IPS-NIHi11 (cell line): ENCODE data around the gene HP.

Source experiments
- DNase-seq: peaks from one replicate; pipeline ENCODE4 v3.0.0; 2012; ENCODE audit warnings: mixed read lengths, low spot score

Gene HP

GRCh38 chr16:72091217-72091616 lies 36.9 kb downstream of the HP start:
- no peak for DNase-seq

- DNase-seq, result no peak
These were observed 38.6 kb downstream of the HP start for GRCh38 chr16:72092832-72093447.

DNA sequence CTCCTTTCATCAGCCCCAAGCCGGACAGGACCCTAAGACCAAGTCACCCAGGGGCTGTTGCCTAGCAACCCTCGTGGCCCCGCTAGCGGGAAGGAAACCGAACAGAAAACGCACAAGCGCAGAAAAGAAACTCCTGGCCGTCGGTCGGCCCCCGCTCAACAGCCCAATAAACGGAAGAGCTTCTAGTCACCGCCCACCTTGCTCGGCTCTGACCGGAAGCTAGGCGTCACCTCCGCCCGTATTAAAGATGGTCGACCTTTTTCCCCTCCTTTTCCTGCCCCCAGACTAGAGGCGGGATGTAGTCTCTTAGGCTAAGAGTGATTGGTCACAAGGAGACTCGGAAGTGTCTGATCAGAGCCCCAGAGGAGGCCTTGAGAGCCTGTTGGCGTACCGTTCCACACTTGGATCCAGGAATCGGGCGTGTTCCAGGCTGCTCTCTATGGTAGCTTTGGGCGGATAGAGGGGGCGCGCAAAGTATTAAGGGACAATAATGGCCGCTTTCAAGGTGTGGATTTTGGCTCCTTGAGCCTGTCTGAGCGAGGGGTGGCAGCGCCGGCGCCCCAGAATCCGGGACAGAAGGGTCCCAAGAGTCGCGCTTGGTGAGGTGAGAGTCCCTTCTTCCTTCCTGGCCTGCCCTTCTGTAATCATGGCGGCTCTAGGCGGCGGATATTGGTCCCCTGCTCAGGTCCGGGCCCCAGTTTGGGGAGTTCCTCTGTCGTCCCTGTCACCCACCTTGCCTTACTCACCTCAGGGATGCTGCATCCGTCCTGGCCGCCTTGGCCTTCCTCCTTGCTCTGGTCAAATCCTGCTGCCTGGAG lies 39.4 kb downstream of the HP start, which contains the start of the genes DHX38 and TXNL4B:
Gene DHX38 (plus strand): TSS at position 400 of the 818 bp plus-strand sequence. CDS start 2,311 bp downstream, outside the sequence.
Gene TXNL4B (minus strand): TSS at position 173 of the 818 bp plus-strand sequence. CDS start 2,871 bp downstream, outside the sequence.
- peak; percentile 97 for DNase-seq

GRCh38 chr16:72094266-72094610 lies 39.9 kb downstream of the HP start:
- DNase-seq, result peak; percentile 19

DNA sequence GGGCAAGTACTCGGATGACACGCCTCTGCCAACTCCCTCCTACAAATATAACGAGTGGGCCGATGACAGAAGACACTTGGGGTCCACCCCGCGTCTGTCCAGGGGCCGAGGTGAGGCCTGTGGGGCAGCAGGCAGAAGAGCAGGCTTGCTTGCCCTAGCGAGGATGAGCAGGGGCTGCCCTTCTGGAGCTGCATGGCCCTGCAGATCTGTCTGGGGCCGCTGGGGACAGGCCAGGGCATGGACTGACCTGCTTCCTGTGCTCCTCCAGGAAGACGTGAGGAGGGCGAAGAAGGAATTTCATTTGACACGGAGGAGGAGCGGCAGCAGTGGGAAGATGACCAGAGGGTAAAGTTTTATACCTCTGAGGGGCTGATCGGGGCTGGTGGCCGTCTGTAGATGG lies 44.6 kb downstream of the HP start:
- no peak for DNase-seq

DNA sequence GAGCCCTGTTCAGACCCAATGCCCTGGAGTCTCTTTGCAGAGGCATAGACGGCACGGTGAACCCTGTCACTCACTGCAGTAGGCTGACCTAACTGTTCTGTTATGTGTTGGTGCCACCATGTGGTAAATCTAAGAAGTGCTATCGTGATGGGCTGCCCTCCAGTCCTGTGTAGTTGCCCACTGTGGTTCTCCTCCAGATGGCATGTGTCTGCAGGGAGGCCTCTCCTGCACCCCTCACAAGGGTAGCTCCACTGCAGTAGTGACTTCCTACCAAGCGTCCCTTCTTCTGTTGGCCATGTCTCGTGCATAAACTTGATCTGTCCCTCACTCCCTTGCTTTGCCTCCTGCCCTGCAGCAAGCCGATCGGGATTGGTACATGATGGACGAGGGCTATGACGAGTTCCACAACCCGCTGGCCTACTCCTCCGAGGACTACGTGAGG lies 45.1 kb downstream of the HP start:
- DNase-seq, result peak; percentile 78

GRCh38 chr16:72101195-72101594 lies 46.9 kb downstream of the HP start:
- DNase-seq, result no peak

DNA sequence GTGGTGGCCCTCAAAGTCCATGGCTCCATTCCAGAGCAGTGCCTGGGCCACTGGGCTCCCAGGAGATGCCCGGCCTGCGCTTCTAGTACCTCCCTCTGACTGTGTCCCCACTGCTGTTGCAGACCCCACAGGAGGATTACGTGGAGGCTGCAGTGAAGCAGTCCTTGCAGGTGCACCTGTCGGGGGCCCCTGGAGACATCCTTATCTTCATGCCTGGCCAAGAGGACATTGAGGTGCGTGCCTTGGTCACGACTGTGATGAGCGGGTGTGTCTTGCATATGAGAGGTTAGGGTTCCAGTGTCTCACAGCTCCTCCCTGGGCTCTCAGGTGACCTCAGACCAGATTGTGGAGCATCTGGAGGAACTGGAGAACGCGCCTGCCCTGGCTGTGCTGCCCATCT lies 50.6 kb downstream of the HP start:
- no peak for DNase-seq

- no peak for DNase-seq
These were observed 51.7 kb downstream of the HP start for GRCh38 chr16:72105978-72106377.

DNA sequence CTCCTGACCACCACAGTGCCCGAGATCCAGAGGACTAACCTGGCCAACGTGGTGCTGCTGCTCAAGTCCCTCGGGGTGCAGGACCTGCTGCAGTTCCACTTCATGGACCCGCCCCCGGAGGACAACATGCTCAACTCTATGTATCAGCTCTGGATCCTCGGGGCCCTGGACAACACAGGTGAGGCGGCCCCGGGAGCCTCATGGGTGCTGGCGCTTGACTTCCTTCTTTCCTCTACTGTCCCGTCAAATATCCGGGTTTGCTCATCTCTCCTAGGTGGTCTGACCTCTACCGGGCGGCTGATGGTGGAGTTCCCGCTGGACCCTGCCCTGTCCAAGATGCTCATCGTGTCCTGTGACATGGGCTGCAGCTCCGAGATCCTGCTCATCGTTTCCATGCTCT lies 53.1 kb downstream of the HP start:
- DNase-seq, result no peak

DNA sequence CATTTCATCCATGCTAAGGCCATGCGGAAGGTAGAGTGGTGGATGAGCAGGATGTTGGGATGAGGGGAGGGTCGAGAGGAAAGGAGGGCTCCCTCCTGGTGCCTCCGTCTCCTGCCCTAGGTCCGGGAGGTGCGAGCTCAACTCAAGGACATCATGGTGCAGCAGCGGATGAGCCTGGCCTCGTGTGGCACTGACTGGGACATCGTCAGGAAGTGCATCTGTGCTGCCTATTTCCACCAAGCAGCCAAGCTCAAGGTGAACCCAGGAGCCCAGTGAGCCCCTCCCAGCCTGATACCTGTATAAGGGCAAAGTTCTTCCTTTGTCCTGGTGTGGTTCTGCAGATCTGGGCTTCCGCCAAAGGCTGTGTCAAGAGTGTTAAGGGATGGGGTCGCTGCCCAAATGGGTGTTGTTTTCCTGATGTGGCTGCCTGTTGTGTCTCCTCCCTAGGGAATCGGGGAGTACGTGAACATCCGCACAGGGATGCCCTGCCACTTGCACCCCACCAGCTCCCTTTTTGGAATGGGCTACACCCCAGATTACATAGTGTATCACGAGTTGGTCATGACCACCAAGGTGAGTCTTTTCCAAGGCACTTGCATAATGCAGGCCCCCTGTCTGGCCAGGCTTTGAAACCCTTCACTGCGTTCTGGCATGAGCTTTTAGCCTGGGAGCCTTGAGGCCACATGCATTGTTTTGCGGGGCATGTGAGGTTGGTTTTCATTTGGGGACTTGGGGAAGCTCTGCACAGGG lies 54.2 kb downstream of the HP start:
- no peak for DNase-seq

DNA sequence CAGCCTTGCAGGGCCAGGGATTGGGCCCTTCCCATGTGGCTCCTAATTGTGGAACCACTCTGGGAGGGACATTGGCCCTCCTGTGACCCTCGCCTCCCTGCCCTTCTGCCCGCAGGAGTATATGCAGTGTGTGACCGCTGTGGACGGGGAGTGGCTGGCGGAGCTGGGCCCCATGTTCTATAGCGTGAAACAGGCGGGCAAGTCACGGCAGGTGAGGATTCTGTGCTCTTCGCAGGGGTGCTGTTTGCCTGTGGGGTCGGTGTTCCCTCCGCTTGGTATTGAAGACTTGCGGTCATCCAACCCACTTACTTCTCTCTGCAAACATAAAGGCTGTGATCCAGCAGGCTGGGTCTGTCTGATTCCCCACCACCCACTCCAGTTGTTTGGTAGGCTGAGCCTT lies 55.0 kb downstream of the HP start:
- no peak for DNase-seq

GRCh38 chr16:72109966-72110530 lies 55.7 kb downstream of the HP start:
- DNase-seq, result no peak
